SW 1271 (cell line): ENCODE data around the gene ITM2B.
"Not testable (repeated sequence)": the region's sequence is repeated elsewhere in the genome, so short reads cannot be mapped to it uniquely, and the experiment has no call there.

Experiments
- DNase-seq, 2 experiments: peaks; one replicate each; lab custom pipeline; 2025; lab: John Stamatoyannopoulos, UW

The ITM2B gene

GRCh38 chr13:48233046-48233888 is at the start of gene ITM2B:
ITM2B (plus strand) TSS chr13:48233206; CDS start chr13:48233361, 155 bp downstream.
- peak; percentile 15 to 68 for DNase-seq

DNA sequence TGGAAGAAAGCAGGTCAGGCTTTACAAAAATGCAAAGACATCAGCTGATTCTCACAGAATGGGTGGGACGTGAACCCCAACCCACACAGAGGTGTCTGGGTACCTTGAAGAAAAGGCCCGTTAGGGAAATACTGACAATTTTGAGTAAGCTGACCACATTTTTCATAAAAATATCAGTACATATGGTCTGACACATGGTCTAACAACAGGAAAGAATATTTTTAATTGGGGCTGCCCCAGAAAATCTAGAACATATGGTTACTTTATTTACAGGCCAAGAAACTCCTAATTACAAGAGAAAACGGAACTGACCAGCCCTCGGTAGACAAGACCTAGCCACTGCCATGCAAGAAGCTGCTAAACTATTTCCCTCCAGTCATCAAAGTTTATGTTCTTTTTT is 48.7 kb upstream of the ITM2B start:
- no peak for DNase-seq

DNA sequence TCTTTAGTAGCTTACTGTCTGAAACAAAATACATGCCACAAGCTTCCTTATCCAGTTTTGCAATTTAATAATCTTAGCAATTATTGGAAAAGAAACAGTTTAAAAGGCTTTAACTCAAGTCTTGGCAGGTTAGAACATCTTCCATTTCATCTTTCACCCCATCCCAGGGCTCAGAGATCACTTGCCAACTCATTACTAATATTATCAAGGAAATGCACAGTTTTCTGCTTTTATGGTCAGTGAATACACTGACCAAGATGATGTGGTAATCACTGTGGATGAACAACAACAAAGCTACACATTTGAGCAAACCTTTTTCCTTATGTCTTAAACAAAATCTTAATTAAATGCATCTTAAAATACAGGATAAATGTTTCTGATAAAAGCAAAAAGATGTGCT is 48.0 kb upstream of the ITM2B start:
- no peak for DNase-seq

GRCh38 chr13:48186722-48187121 is 46.3 kb upstream of the ITM2B start:
- no peak for DNase-seq

DNA sequence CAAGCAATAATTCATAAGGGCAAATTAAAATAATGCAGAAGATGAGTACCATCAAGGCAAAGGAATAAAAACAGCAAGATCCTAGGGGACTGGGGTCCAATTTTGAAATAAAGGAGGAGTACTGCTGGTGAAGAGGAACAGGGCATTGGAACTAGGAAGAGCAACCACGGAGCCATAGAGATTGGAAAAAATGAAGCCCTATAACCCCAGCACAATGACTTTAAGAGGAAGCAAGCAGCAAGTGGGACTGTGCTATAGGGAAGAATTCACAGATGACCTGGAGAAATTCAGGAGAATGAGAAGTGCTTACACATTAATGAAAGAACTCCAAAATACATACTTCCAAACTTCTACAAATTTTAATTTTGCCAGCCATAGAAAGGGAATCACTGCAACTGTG is 44.9 kb upstream of the ITM2B start:
- no peak for DNase-seq

- DNase-seq, result no peak
Measured at GRCh38 chr13:48188601-48189000, 44.4 kb upstream of the ITM2B start.

DNA sequence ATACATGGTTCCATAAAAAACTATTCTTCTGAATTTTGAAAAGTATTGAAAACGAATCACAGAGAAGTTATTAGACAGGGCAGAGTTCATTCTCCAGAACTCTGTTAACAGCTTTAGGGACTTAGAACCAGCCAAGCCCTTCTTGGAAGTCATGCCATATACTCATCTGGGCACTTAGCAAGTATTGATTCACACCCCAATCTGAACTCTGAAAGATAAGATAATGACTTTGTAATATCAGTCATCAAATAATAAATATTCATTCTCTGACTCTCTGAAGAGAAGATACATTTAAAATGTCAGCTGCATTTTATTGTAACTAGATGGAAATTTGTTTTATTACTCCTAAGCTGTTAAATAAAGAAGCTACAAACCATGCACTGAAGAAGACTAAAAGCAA is 43.8 kb upstream of the ITM2B start:
- no peak for DNase-seq

DNA sequence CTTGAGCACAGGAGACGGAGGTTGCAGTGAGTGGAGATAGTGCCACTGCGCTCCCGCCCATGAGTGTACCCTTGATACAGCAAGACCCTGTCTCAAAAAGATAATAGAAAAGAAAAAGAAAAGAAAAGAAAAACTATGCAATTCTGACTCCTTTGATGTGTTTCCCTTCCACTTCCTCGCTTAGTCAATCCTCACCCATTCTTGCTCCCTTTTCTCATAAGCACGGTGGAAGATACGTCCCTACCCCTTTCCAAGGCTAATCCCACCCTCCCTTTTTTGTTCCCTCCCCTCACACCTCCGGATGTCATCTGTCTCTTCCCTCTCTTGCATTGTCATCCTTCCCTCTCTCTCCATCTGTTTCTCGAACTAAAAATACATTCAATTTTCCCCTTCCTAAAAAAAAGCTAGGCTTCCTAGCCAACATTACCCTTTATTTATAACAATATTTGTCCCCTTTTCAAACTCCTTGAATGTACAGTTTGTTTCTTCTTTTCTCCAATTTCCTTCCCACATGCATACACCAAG is 40.5 kb upstream of the ITM2B start:
- no peak for DNase-seq

GRCh38 chr13:48194379-48194754 is 38.6 kb upstream of the ITM2B start:
- DNase-seq, result no peak

- DNase-seq, result no peak
Measured at GRCh38 chr13:48199404-48199946, 33.5 kb upstream of the ITM2B start.

DNA sequence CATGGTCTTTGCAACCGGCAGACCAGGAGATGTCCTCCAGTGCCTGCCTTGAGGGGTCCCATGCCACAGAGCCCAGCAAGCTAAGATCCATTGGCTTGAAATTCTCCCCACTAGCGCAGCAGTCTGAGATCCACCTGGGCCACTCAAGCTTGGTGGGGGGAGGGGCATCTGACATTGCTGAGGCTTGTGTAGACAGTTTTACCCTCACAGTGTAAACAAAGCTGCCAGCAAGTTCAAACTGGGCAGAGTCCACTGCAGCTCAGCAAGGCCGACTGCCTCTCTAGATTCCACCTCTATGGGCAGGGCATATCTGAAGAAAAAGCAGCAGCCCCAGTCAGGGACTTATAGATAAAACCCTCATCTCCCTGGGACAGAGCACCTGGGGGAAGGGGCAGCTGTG is 32.0 kb upstream of the ITM2B start:
- DNase-seq, result no peak

- not testable (repeated sequence) for DNase-seq
Measured at GRCh38 chr13:48207207-48207606, 25.8 kb upstream of the ITM2B start.

GRCh38 chr13:48210178-48210577 is 22.8 kb upstream of the ITM2B start:
- no peak for DNase-seq

DNA sequence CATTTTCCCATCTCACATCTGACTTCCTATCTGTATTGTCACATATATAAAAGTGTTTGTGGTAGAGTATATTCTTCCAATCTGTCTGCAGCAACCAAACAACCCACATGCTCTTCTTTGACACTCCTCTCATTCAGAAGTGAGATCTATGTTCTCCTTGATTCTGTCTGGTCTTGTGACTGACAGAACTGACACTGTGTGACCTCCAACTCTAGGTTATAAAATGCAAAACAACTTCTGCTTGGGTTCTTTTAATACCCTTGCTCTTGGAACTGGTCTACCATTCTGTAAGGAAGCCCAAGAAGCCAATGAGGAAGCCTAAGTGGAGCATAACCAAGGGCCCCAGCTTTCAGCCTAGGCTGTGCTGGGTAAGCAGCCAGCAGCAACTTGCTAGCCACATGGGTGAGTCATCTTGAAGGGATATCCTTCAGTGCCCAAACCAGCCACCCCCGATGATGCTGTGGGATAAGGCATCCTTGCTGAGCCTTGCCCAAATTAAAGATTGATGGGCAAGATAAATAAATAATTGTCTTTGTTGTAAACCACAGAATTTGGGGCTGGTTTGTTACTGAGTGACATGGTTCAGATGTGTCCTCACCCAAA is 18.4 kb upstream of the ITM2B start:
- DNase-seq, result no peak

- DNase-seq, result not testable (repeated sequence)
Measured at GRCh38 chr13:48215511-48216203, 17.3 kb upstream of the ITM2B start.

DNA sequence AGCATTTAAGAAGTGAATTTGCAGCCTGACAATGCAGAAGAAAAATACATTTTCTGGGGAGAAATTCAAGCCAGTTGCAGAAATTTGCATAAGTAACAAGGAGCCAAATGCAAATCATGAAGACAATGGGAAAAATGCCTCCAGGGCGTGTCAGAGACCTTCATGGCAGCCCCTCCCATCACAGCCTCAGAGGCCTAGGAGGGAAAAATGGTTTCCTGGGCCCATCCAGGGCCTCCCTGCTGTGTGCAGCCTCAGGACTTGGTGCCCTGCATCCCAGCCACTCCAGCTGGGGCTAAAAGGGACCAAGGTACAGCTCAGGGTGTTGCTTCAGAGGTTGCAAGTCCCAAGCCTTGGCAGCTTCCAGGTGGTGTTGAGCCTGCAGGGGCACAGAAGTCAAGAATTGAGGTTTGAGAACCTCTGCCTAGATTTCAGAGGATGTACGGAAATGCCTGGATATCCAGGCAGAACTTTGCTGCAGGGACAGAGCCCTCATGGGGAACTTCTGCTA is 16.7 kb upstream of the ITM2B start:
- DNase-seq, result no peak

DNA sequence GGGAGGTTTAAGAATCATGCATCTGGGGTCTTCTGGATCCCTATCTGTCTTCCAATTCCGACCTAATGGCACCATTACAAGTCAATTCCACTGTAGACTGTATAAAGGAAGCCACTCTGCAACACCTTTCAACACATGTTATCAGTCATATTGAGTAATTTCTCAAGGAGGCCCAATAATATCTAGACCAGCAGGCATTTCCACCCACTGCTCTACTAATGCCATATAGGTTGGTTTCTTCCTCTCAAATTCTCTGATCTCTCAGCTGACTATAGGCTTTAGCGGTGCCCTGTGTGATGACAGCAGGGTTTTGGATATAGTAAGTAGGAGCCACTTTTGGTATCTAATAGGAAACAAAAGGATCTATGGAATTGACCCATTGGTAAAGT is 12.4 kb upstream of the ITM2B start:
- DNase-seq, result no peak

GRCh38 chr13:48220981-48221685 is 11.9 kb upstream of the ITM2B start:
- no peak for DNase-seq

DNA sequence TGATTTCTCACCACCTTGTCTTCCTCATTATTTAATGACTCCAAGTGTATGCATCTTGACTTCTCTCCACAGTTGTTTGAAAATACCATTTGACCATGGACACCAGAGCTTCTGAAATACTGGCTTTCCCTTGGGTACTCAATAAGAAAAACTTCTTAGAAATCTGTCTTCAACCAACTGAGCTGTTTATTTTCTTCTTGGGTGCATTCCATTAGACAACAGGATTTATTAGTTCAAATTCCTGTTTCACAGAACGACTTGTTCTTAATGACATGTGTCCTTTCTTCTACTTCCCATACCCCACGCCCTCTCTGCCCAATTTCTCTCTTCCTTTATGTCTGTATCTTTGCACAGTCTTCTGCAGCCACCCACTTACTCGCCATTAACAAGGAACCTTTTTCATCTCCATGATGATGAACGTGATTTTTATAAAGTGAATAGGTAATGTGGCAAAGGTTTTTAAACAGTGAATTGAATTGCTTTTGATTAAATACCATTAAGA is 11.3 kb upstream of the ITM2B start:
- no peak for DNase-seq

GRCh38 chr13:48222358-48223301 is 10.4 kb upstream of the ITM2B start:
- no peak for DNase-seq
